Limb (tissue), 2 donors: ENCODE data around the gene OMP.
"Not testable (repeated sequence)": the region's sequence is repeated elsewhere in the genome, so short reads cannot be mapped to it uniquely, and the experiment has no call there.

Experiments
- DNase-seq, 2 donors: peaks; one replicate each; pipeline ENCODE4 v3.0.0-alpha.2; 2016; ENCODE audit errors: extremely low spot score in 2 of 2

Gene OMP, protein sequence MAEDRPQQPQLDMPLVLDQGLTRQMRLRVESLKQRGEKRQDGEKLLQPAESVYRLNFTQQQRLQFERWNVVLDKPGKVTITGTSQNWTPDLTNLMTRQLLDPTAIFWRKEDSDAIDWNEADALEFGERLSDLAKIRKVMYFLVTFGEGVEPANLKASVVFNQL

DNA sequence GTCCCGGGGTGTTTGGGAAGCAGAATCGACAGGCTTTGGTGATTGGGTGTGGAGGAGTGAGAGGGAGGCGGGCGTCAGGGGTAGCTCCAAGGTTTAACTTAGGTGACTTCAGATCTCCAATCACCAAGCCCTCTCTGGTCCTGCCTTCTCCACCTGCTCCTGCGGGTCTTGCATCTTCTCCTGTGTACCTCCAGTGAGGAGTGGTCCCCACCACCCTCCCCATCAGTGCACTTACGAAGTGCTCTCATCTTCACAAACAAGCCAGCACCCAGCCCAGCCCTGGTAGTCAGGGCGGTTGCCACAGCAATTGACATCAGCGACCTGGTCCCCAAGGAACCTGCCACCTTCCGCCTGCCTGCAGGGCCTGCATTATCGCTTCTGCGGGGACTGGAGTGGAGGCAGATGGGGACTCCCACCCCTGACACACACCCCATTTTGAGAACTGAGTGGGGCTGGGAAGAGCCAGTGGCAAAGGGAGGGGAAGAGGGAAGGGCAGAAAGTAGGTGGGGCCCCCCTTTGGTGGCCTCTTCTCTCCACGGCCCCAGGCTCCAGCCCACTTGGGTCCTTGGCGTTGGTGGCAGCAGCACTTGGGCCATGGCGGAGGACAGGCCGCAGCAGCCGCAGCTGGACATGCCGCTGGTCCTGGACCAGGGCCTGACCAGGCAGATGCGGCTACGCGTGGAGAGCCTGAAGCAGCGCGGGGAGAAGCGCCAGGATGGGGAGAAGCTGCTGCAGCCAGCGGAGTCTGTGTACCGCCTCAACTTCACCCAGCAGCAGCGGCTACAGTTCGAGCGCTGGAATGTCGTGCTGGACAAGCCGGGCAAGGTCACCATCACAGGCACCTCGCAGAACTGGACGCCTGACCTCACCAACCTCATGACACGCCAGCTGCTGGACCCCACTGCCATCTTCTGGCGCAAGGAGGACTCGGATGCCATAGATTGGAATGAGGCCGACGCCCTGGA is at the start of gene OMP:
Gene OMP, plus strand, starts transcription at position 595 of the 965 bp plus-strand sequence. Its CDS starts 0 bp downstream, at position 595.
- DNase-seq, result no peak

DNA sequence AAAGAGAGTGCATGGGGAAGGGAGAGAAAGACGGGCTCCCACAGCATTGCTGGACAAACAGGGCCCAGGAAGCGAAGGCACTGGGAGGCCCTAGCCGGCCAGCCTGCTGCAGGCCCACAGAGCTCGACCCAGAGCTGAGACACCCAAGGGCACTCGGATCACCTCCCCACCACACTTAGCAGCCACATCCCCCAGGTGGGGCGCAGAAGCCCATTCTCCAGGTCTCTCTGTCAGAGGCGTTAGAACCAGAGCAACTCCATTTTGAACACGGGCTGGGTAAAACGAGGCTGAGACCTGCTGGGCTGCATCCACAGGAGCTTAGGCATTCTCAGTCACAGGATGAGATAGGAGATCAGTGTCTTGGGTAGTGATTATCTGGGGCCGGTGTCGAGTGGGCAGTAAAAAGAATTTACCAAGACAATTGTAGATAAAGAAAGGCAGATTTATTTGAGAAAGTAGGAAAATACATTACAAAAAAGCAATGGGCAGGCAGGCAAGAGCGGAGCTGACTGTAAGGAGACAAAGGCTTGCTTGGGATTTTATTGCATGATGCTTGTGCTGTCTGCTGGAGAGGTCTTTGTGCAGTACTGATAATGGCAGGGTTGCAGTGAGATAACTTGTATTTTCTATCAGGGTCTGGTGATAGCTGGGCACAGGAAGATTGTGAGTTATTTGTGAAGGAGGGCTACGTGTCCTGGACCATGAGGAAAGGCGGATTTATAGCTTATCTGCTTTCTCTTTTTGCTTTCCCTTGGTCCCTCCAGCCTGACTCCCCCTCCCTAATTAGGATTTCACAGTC is 49.2 kb upstream of the OMP start:
- no peak for DNase-seq

DNA sequence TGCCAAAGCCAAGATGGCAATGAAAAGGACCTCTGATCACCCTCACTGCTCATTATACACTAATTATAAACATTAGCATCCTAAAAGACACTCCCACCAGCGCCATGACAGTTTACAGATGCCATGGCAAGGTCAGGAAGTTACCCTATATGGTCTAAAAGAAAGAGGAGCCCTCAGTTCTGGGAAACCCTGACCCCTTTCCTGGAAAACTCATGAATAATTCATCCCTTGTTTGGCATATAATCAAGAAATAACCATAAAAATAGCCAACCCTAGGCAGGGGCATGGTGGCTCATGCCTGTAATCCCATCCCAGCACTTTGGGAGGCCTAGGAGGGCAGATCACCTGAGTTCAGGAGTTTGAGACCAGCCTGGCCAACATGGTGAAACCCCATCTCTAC is 48.6 kb upstream of the OMP start:
- no peak for DNase-seq

DNA sequence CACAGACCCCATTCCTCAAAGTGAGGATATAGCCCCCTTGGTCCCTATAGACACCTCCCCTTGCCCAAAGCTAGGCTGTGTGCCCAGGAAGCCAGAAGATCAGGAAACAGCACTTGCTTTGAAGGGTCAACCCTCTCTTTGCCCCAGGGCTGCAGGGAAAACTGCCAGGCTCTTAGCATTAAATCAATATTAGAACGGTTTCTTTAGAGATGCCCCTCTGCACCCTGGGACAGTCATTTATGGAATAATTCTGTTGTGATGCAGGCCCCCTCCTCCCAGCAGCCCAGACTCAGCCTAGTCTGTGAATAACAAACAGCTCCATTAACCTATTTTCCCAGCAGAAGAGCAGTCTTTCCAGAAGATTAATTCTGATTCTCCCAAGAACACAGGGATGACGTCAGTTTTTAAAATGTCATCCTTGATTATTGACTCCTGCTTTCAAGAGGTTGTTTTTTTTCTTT is 47.5 kb upstream of the OMP start:
- no peak for DNase-seq

DNA sequence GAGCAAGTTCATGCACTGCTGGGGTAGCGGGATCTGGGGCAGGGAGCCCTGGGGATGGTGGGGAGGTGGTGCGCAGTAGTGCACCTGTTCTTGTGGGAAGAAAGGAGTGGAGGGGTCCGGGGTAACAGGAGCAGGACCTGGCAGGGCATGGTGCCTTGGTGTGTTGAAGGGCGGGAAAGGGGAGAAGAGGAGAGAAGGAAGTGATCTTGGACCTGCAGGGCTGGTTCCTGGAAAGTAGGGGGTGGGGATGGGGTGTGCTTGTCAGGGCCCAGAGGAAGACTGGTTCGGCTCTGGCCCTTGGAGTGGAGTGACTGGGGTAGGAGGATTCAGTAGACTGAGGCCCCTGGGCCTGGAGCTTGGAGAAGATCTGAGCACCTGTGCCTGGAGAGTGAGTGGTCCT is 46.7 kb upstream of the OMP start:
- DNase-seq, result no peak

DNA sequence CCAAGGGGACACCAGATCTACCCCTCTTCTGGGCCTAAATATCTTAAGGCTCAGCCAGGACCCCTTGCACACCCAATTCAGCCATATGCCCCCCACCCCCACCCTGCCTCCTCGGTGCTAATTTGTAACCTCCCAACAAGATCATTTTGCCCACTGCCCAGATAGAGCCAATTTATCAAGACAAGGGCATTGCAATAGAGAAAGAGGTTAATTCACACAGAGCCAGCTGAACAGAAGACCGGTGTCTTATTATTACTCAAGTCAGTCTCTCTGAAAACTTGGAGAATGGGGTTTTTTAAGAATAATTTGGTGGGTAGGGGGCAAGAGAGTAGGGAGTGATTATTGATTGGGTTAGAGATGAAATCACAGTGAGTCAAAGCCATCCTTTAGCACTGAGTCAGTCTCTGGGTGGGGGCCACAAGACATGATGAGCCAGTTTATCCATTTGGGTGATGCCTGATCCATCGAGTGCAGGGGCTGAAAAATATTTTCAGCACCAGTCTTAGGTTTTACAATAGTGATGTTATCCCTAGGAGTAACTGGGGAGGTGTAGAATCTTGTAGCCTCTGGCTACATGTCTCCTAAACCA is 45.7 kb upstream of the OMP start:
- no peak for DNase-seq

DNA sequence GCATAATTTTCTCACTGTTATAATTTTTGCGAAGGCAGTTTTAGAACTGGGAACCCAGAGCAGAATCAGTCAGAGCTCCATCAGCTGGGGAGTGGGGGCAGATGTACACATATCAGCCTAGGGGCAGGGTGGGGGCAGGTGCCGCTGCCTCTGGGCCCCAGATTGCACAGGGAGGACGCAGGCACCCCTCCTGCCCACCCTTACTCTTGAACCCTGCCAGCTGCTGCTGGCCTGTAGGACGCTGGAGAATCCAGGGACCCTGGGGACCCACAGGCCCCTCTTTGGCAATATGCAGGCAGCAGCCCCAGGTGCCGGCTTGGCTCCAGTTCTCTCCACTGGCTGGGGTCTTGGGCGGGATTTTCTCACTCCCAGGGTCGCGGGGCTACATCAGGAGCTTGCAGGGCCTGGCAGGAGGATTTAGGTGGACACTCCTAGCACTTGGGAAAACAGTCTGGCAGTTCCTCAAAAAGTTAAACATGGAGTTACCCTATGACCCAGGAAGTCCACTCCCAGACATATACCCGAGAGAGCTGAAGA is 44.6 kb upstream of the OMP start:
- no peak for DNase-seq

DNA sequence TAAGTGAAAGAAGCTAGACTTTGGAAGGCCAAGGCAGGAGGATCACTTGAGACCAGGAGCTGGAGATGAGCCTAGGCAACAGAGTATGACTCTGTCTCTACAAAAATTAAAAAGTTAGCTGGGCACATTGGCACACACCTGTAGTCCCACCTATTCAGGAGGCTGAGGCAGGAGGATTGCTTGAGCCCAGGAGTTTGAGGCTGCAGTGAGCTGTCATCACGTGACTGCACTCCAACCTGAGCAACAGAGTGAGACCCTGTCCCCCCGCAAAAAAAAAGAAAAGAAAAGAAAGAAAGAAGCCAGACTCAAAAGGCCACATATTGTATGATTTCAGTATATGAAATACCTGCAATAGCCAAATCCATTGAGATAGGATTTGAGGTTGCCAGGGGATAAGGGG is 43.7 kb upstream of the OMP start:
- DNase-seq, result no peak

DNA sequence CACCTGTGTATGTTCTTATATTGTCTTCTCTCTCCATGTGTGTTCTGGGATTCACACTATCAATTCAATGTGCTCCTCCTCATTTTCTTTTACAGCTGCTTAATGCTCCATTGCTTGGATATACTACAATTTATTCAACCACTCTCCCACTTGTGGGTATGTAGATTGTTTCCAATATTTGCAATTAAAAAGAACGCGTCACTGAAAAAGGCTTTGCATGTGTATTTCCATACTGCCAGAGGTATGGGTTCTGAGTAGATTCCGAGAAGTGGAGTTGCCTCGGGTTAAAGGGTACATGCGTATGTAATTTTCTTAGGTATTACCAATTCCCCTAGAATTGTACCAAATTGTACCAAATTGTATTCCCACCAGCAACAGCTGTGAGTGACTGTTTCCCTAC is 42.8 kb upstream of the OMP start:
- DNase-seq, result no peak

DNA sequence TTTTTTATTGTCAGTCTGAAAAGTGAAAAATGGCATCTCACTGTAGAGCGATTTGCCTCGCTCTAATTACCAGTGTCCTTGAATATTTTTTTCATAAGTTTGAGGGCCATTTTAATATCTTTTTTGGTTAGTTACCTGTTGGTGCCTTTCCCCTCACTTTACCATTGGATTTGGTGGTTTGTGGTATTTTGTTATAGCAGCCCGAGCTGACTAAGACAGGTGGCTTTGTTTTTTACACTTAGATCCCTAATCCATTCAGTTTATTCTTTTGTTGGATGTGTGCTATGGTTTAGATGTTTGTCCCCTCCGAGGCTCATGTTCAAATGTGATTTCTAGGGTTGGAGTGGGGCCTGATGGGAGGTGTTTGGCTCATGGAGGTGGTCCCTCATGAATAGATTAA is 42.4 kb upstream of the OMP start:
- no peak for DNase-seq

DNA sequence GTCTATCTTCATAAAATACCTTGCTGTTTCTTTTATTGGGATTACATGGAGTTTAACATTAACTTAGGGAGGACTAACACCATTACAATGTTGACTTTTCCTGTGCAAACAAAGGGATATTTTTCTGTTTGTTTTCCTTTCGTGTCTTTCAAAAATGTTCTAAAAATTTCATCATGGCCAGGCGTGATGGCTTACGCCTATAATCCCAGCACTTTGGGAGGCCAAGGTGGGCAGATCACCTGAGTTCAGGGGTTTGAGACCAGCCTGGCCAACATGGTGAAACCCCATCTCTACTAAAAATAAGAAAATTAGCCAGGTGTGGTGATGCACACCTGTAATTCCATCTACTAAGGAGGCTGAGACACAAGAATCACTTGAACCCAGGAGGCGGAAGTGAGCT is 41.4 kb upstream of the OMP start:
- DNase-seq, result not testable (repeated sequence)

DNA sequence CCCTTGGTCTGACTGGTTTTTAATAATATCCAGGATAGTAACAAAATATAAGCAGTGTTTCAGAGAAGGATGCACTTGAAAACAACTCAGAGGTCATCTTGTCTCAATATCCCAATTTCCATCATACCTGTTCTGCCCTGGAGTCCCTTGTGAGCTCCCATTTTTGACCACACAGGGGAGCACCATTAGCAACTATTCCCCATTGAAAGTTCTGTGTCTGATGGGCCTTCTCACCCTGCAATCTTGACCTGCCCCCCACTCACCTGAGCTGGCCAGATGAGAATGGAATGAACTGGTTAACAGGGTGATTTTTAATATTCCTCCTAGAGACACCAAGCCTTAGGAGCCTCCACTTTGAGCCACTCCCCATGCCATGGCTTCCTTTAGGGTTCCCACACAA is 39.7 kb upstream of the OMP start:
- no peak for DNase-seq

DNA sequence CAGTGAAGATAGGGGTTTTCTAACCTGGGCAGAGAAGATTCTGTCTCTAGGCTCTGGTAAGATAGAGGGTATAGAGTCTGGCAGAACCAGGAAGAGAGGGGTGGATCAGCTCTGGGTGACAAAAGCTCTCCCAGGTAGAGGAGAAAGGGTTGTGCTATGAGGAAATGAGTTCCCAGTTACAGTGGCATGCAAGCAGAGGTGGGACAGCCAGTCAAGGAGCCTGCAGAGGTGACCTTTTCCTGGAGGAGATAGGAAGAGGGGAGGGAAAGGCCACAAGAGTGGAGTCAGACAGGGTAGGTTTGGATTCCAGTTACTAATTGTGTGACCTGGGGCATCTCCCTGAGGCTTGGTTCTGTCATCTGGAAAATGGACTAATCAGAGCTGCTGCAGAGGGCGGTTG is 39.2 kb upstream of the OMP start:
- DNase-seq, result no peak

DNA sequence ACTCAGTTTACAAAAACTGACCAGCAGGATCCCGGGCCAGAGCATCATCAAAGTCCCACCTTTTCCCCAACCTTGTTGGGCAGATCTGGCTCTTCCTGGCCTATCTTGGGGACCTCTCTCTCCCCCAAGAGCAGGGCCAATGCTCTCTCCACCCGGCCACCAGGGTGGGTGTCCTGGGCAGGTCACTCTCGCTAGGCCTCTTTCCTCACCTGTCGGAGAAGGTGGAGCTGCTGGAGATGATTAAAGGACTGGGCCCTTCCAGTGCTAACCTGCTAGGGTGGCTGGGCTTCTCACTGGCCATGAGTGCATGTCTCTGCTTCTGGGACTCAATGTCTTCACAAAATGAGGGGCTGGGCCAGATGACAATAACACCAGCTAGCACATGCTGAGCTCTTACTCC is 38.8 kb upstream of the OMP start:
- no peak for DNase-seq

DNA sequence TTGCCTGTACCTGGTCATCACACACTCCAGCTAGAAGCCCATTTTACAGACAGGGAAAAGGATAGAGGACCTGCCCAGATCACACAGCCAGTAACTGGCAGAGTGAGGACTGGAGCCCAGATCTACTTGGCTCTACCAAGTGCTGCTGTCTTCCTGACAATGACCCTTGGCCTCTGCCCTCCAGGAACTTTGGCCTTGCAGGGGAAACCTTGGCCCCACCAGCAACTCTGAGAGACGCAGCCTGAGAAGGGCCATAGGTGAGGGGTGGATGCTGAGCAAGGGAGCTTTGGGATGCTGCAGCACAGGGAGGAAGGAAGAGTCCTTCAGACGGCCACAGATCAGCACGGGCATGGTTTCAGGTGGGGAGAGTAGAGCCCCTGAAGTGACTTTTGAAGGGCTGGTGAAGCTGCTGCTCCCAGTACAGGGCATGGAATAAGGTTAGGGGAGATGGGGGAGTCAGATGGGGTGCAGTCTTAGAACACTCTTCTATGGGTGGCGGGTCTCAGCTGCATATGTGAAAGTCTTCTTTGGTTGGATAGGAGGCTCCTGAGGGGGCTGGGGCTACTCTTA is 37.9 kb upstream of the OMP start:
- DNase-seq, result no peak

DNA sequence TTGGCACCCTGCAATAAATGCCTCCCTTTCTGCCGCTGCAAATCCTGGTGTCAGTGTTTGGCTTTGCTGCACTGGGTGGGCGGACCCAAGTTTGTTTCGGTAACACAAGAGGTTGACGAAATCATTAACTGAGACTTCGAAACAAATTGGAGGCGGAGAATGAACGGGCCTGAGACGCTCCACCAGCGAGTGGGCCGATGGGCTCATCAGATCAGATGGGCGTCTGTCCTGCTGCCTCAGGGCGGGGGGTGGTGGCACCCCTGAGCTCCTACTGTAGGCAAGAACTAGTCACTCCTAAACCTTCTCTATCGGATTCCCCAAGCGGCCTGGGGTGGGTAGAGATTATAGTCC is 36.8 kb upstream of the OMP start:
- DNase-seq, result no peak

DNA sequence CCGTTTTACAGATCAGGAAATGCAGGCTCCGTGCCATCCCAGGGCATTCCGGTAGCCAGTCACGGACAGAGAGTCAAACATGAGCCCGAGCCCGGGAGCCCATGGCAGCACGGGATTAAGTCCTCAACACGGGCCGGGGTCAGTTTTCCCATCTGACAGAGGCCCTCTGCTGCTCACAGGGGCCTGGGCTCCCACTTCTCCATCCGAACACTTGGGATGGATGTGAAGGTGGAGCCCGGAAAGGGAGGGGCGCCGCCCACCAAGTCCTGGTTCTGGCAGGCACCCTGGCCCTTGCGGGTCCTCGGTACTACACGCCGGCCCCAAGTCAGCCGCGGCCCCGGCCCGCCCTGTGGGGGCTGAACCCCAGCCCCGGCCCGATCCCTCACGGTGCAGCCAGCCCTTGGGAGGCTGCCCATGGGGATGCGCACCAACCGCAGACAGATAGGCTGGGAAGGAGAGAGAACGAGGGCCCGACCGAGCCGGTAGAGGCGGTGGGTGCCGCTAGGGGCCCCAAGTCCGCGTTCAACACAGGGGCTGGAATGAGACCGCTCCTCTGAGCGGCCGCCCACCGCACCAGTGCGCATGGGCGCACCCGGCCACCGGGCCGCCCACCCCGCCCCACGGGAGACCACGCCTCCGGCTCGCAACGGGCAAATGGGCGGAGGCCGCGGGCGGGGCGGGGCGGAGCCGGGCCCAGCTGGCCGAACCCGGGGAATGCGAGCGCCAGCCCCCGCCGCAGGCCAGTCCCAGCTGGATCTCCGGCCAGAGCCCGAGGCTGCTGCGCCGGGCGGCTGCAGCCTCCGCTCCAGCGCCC is 36.2 kb upstream of the OMP start, which contains the start of gene CAPN5:
Gene CAPN5, plus strand, starts transcription at position 743 of the 814 bp plus-strand sequence. CDS start 17,916 bp downstream, outside the sequence.
- DNase-seq, result peak; percentile 92 to 97

DNA sequence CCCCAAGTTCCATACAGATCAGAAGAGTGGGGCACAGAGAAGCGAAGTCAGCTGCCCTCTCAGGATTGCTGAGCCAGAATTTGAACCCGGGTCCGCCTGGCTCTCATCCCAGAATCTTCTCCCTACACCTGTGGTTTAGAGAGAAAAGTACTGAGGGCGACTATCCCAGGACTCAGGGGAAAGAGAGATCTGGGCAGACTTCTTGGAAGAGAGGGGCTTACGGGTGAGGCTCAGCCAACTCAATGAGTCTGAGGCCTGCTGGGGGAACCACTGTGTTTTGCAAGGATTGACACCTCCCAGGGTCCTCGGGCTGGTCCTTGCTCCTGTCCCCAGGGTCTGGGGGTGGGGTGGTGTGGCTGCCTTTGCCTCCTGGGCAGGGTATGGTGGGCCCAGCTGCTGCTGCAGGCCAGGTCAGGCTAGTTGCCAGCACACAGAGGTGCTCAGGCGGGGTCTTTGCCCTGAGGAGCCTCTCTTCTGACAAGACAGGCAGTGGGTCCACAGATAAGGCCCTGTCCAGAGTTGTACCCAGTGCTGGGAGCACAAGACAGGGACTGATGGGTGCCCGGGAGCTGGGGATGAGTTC is 34.7 kb upstream of the OMP start:
- DNase-seq, result no peak

DNA sequence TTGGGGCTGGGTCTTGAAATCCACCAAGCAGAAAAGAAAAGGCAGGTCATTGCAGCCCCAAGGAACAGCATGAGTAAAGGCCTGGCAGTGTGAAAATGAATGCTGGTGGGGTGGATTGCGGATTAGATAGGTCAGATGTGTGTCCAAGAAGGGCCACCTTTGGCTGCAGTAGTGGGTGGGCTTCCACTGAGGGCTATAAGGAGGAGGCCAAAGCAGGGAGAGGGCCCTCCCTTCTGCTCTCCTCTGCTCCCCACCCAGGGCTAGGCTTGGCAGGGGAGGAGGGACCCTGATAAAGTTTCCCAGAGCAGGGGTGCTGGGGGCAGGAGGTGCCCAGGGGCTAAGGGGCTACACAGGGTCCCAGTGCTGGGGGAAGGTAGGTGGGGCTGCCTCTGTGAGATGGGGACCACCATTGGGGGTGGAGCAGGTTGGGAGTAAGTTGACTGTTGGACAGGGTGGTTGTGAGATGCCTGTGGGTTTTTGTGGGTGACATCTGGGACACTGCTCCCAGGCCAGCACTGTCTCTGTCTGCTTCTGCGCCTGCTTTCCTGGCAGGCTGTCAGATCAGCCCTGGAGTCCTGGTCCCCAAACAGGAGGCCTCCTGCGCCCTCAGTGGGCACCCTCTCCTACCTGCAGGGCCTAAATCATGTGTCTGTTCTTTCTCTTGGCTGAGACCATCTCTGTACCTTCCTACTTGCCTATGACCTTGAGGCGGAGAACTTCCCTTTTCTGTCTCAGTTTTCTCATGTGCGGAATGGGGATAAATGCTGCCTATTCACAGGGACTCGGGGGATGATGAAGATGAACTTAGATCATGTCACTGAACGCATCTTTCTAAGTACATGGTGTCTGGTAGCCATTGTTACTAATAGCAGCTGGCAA is 33.9 kb upstream of the OMP start:
- DNase-seq, result no peak
